Stimulated activated CD8-positive, alpha-beta memory T cell treated with anti-CD3 and anti-CD28 coated beads, Interleukin-12 subunit alpha, Interleukin-12 subunit beta, amount 100 ng/mL, for 24 hours (primary cell): Measurements from ENCODE around the gene STK17A.

Source experiments
- DNase-seq: peaks from one replicate; pipeline ENCODE4 v3.0.0-alpha.2; 2020; ENCODE audit errors: extremely low read depth

STK17A gene

GRCh38 chr7:43582503-43583423 is at the start of gene STK17A:
Gene STK17A, plus strand, starts transcription at chr7:43583108. Its CDS starts 136 bp downstream, at chr7:43583244.
- DNase-seq: peak; percentile 82

DNA sequence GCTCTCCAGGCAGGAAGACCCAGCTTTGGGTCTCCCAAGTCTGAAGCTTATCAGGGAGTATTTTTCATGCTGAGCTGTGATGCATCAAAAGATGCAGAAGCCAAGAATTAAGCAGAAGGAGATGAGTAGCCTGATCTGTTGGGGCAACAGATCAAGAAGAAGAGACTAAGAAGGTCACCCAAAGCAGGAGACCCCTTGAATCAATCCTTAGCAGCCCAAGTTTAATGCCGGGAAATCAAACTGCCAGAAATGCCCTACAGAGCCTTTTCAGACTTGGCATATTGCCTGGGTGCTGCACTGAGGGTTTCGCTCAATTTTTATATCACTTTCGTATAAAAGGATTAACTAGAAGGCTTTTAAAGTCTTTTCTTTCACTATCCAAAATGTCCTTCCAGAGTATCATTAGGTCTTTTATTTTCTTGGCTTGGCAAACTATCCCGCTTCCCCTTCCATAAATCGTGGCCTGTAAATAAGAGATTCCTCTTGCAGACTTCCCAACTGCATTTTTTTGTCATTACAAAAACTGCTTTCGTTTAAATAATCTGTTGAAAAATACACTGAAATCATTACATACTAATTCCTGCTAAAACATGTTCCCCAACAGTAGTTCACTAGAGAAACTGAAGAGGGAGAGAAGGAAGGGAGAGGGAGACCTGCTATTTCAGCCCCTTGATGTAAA is 49.0 kb upstream of the STK17A start:
- no peak for DNase-seq

DNA sequence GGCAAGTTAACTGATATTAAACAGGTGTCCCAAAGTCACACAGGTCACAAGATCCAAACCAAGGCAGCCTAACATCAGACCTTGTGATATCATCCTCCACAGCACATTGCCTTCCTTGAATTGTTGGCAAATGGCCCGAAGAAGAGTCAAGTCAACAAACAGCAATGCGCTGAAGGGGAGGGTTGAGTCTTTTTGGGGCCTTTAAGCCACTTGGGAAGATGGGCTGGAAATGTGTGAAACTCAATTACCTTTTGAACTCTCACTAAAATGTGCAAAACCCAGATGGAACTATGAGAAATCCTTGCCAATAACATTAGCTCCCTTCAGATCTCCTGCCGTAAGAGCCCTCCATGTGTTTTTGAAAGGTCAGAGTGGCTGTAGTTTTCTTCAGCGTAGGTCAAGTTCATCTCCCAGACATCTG is 47.9 kb upstream of the STK17A start:
- no peak for DNase-seq

DNA sequence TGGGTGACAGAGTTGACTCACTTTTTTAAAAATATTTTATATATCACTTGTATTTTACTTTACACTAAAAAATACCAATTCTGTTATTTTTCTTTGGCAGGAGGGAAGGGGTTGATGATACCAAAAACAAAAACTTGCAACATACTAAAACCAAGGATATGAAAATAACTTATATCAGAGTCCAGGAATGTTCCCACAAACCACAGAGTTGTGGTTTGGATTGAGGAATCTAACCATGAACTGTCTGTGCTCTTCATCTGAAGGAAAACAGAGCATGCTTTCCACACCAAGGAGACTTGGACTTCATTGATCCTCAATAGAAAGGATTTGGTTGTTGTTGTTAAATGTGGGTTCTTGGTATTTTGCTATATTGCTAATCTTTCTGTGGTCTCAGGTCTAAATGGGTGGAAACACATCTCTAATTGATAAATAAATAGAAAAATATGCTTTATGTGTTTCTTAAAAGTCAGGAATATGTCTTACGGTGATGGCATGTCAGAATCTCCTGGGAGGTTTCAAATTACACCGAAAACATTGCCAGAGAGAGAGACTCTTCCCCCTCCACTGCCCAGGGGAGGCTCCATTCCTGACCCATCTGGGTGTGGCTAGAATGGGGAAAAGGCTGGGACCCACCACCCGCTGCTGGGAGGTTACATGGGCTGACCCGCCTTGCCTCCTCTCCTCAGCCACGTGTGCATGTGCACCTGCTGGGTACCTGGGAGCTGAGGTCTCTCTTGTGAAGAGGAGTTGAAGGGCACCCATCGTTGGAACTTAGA is 46.9 kb upstream of the STK17A start:
- no peak for DNase-seq

- no peak for DNase-seq
These were observed 46.1 kb upstream of the STK17A start for GRCh38 chr7:43536773-43537172.

GRCh38 chr7:43537765-43538403 is 45.0 kb upstream of the STK17A start:
- no peak for DNase-seq

GRCh38 chr7:43538404-43538771 is 44.5 kb upstream of the STK17A start:
- no peak for DNase-seq

DNA sequence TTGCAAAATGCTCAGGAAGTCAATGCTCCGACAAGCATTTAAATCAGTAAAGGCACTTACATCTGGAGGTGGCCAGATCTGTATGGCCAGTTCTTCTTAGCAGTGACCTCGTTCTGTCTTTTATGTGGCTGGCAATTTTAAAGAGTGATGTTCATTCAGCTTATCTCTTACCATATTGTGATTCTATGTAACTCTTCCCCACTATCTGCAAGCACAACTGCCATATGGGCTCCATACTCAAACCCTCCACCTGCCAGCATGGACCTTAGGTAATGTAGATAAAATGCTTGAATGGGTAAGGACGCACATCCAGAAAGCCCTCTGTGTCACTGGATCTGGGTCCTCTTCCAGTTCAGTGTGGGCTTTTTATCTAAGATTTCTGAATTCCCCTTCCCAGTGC is 42.4 kb upstream of the STK17A start:
- DNase-seq: no peak

GRCh38 chr7:43542716-43543115 is 40.2 kb upstream of the STK17A start:
- DNase-seq: no peak

GRCh38 chr7:43546231-43546630 is 36.7 kb upstream of the STK17A start:
- DNase-seq: no peak

DNA sequence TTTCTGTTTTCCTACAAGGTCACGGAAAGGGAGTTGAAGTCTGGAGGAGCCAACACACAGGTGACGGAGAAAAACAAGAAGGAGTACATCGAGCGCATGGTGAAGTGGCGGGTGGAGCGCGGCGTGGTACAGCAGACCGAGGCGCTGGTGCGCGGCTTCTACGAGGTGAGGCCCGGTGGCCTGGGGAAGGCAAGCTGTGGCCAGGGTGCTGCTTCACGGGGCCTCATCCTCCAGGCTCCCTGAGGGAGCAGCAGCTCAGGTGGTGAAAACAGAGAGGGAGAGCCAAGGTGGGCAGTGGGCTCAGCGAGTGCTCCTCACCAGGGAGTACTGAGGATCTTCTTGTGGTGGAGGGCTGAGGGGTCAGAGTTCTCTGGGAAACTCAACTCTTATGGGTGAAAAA is 32.5 kb upstream of the STK17A start:
- DNase-seq: no peak

- no peak for DNase-seq
These were observed 30.8 kb upstream of the STK17A start for GRCh38 chr7:43552122-43552521.

DNA sequence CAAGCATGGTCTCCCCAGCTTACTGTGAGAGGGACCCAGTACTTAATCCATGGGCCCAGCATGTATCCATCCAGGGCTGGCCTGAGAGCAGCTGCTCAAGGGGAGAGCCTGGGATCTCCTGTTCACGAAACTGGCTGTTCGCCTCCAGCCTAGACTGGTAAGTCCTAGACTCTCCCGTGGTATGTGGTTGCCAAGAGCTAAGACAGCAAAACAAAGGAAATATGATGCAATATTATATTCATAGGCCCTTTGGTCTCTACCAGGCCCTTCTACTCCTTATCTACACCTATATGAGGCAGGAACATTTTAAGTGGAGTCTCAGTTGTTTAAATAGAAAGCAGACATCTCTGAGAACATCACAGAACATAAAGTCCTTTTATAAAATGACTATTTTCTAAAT is 28.9 kb upstream of the STK17A start:
- DNase-seq: no peak

DNA sequence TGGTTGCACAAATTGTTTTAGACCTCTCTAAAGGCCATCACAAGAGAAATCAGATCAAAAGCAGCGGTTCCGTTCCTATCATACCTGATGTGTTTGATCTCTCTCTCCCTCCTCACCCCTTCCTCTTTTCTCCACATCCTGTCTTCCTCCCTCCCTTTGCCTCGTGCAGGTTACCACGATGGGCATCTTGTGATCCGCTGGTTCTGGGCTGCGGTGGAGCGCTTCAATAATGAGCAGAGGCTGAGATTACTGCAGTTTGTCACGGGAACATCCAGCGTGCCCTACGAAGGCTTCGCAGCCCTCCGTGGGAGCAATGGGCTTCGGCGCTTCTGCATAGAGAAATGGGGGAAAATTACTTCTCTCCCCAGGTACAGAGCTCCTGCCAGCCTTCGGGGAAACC is 28.5 kb upstream of the STK17A start:
- DNase-seq: no peak

- no peak for DNase-seq
These were observed 24.9 kb upstream of the STK17A start for GRCh38 chr7:43557831-43558495.

DNA sequence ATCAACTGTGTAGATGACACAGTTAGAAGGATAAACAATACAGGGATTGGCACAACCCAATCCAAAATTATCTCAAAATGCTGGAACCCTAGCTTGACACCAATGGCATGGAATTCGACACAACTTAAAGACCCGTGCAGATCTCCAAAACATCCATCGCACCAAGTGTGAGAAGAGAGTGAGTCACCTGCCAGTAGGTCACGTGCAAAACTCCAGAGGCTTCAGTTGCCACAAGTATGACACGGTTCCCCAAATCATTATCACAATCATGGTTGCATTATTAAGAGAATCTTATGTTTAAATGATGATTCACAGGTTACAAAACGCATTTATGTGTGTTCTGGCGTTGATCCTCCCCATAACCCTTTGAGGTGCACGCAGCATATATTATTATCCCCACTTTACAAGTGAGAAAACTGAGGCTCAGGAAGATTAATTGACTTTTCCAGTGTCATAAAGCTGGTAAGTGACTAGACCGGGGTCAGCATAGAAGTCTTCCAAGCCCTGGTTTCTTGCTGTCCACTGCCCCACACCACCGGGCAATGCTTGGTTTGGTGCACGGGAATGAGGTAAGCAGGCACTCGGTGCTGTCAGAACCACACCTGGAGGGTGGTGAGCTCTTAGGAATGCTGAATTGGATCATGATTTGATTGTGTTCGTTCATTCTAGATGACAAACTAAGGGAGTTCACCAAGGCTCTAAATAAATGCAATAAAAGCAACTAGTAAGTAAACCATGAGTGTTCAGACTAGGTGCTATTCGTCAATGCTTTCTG is 23.6 kb upstream of the STK17A start:
- DNase-seq: no peak

GRCh38 chr7:43559946-43560335 is 23.0 kb upstream of the STK17A start:
- DNase-seq: no peak

DNA sequence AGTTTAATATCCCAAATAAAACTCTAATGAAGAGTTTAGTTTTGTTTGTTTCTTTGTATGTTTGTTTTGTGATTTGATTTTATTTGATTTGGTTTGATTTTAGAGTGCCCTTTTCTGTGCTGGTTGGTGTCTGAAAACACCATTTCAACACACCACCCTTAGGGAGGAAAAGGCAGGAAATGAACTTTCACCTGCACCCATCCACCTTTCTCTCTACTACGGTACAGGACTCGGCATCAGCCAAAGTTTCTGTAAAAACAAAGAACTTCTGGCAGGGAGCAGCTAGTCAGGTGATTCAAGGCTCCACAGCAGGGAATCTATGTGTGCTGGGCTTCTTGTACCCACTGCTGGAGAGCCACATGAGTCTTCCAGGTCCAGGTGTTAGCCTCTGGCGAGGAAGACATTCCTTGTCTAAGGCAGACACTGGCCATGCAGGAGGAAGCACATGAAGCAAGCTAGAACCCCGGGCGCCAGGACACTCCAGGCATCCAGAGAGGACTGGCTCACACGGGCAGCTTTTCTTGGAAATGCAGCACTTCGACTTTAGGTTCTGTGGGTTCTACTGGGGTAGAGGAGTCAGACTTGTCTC is 22.1 kb upstream of the STK17A start:
- DNase-seq: no peak

DNA sequence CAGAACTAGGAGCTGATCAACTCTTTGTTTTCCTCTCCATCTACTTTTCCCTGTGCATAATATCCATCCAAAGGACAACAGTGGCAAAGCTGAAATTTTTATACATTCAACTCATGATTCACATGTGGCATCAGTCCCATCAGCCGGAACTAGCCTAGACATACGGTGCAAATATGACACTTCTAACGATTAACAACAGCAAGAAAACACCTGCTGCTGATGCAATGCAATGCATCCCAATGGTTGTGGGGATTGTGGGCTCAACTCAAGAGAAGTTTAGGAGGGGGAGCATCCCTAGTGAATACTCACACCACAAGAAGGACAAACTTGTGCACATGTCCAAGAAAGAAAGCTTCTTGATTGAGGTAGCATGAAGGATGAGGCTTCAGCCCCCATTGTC is 20.5 kb upstream of the STK17A start:
- DNase-seq: no peak

DNA sequence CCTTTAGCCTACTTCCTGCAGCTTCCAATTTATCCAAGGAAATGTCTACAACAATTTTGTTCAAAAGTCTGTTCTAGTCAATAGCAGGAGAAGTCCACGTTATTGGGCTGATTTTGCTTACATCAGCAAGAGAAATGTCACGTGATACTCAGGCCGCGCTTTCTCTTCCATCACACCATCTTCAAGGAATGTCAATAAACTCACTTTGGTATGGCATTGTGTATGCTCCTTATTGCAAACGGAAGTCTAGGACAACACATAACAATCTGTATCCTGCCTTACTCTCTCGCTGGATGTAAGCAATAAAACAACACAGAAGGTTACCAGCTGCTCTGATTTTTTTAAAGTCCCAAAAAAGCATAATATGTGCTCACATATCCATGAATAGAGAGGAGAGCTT is 17.1 kb upstream of the STK17A start:
- DNase-seq: no peak
